Skin of body (tissue), 2 donors: Measurements from ENCODE around the gene SLC7A14. TPM values are rescaled to one million over a fixed set of nuclear protein-coding genes. Genes with fewer than 3 reads are reported as not detected.

ENCODE experiments used
- DNase-seq: peaks from one replicate; lab custom pipeline; 2025; lab: John Stamatoyannopoulos, UW
- total RNA-seq: library from RNA; depleted of rRNA; stranded (reverse); fragments of >200 nt; gene quantifications from one replicate; pipeline ENCODE4 v1.2.3, GENCODE V29; 2014

Gene SLC7A14
- total RNA-seq, 1 donor from 2014 or later, result under 0.01 TPM

DNA sequence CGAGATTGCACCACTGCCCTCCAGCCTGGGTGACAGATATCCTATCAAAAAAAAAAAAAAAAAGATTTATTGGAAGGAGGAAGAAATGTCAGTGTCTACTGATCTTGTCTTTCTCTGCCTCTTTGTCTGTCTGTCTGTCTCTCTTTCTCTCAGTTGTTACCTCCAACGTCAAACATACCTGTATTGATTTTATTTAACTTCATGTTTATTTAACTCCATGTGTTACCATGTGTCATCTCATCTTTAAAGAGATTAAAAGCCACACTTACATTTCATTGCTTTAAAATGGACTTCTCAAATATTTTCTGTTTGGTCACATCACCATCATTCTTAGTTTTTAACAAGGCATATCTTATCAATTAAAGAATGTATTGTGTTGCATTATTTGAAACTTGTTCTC lies 157.8 kb downstream of the SLC7A14 start:
- no peak for DNase-seq

DNA sequence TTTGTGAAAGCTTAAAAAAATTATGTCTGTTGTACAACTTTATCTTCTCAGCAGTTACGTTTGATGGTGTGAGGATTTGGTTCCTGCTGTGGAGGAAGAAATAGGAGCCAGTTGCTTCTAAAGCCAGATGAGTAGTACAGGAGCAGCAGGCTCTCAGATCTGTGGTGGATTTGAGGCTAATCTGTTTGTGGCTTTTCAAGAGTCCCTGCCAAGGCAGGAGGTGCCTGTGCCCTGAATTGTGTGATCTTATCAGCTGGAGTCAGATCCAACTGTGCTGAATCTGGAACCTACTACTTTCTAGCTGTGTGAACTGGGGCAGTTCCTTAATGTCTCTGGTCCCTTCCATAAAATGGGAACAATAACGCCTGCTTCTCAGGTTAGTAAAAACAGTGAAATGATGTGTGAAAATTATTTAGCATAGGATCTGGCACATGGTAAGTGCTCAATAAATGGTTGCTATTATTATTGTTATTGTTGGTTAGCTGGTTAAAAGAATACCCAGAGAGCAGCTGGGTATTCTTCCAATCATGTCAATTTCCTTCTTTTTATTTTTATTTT lies 159.6 kb downstream of the SLC7A14 start:
- DNase-seq, result no peak

- DNase-seq, result no peak
Observed at GRCh38 chr3:170425491-170426239, 160.2 kb downstream of the SLC7A14 start.

GRCh38 chr3:170424879-170425278 lies 161.0 kb downstream of the SLC7A14 start:
- no peak for DNase-seq

- no peak for DNase-seq
Observed at GRCh38 chr3:170423001-170423615, 162.8 kb downstream of the SLC7A14 start.

DNA sequence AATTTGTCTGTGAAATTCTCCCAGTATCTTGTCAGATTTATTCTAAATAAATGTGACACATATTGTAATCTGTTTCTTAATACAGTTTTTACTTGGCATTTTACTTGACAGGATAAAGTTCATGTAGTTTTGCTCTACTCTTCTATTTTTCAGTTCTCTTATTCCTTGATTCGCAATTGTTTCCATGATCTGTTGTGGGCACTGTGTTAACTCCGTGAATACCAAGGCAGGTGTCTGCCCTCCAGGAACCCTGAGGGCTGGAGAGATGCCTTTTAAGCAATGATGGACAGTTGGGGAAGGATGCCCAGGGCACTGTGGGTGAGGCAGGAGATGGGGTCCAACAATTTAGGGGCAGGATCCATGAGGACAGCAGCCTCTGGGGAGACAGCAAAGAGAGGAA lies 164.1 kb downstream of the SLC7A14 start:
- no peak for DNase-seq

DNA sequence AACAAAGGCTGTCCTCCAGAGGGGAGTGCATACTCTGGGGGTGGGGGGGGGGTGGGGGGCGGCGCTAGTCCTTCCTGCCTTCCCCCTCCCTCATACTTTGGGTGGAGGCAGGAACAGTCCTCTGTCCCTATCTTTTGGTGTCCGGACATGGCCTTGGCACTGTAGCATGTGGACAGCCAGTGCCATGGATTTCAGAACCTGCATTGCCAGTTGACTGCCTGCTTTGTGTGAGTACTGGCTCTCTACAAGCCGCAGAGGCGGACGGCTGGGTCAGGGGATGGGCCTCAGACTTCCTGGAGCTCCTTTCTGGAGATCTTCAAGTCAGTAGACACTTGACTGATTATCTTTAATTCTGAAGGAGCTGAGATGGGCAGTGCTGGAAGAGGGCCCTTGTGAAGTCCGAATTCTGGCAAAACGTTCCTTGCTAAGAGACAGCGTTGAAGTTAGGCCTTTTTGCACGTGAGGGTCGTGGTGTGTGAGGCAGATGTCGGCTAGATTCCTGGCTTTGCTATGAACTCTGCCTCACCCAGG lies 164.7 kb downstream of the SLC7A14 start:
- DNase-seq, result peak; percentile 48

- DNase-seq, result peak; percentile 29
Observed at GRCh38 chr3:170420307-170420821, 165.5 kb downstream of the SLC7A14 start.

DNA sequence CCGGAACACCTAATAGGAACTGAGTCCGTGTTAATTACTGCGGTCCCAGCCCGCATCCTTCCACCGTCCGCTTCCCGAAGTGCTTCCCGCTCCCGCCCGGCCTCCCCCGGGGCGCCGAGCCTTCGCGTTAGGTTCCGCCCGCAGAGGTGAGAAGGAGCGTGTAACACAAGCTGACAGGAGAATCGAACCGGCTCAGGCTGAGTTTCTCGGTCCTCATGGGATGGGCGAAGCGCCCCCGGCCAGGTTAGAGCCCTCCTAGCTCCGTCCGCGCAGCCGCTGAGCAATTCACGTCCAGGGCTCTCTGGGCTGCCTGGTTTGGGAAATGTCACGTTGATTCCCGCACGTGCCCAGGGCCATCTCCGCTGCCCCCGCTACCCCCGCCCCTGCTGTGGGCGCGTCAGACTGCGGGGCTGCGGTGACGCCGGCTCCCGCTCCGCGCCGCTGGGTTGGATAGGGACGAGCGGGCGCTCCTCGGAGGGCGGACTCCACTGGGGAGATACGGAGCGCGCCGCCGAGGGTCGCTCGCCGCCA lies 166.3 kb downstream of the SLC7A14 start:
- DNase-seq, result peak; percentile 29

GRCh38 chr3:170418422-170419398 lies 167.2 kb downstream of the SLC7A14 start, which contains the start of gene CLDN11:
Gene CLDN11, plus strand, starts transcription at chr3:170418868. Its CDS starts 199 bp downstream, at chr3:170419067.
- DNase-seq, result peak; percentile 35

DNA sequence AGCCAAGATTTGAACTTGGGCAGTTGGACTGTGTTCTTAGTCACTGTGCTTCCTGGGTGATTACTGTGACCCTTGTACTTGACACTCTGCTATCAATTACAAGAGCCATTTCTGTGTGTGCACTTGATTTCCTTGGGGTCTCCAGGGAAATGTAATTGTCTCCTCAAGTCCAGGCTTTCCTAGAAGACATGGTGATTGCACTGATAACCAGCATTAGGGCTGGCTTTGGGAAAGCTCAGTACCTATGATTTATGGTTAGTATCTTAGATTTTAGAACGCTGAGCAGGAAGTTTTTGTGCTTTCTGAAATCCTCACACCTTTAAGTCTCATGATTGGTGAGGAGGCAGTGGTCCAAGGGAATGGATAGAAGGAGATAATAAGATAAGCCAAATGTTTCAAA lies 168.8 kb downstream of the SLC7A14 start:
- no peak for DNase-seq

DNA sequence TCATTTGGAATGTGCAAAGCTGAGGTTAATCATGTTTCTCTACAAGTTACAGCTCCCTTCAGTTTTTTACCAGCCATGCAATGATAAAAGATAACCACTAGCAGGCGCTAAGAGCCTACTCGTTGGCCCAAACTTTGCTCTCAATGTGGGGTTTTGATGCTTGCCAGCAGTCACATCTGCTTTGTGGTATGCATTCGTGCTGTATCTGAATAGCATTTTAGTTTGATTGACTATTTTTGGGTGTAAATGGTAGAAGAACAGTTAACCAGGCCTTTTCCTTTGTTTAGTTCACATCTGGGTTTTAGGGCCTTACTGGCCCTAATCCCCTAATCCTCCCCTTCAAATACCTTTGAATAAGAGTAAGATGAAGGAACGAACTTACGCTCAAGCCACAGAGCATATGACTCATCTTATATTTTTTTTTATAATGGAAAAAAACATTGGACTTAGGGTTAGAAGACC lies 171.6 kb downstream of the SLC7A14 start:
- DNase-seq, result peak; percentile 96

GRCh38 chr3:170413291-170413690 lies 172.6 kb downstream of the SLC7A14 start:
- DNase-seq, result no peak

- no peak for DNase-seq
Observed at GRCh38 chr3:170410428-170411029, 175.3 kb downstream of the SLC7A14 start.

Other genes with a start within 250 kb of the SLC7A14 start
- 46.7 TPM for gene SKIL, start 228.4 kb downstream of the SLC7A14 start, total RNA-seq
- 8.5 TPM for gene CLDN11, start 167.2 kb downstream of the SLC7A14 start, total RNA-seq